OCI-LY1 (cell line): ENCODE data around the gene OLA1.

Experiments used
- EZH2 ChIP-seq: fragments of 200-600 bp; sonication (generic), shearing (Covaris generic); IDR thresholded peaks from 2 replicates; pipeline ENCODE4 v1.8.0; 2017; ENCODE audit warnings: borderline replicate concordance, mixed run types, mild to moderate bottlenecking, antibody characterized with exemption, low read length, moderate library complexity, mixed read lengths
- TF ChIP-seq, protein P1 (sequence below): fragments of 200-600 bp; sonication (generic), shearing (Covaris generic); IDR thresholded peaks from 2 replicates; pipeline ENCODE4 v1.5.1; 2017; ENCODE audit warnings: mild to moderate bottlenecking, antibody characterized with exemption, low read length, moderate library complexity, mixed read lengths

DNA sequence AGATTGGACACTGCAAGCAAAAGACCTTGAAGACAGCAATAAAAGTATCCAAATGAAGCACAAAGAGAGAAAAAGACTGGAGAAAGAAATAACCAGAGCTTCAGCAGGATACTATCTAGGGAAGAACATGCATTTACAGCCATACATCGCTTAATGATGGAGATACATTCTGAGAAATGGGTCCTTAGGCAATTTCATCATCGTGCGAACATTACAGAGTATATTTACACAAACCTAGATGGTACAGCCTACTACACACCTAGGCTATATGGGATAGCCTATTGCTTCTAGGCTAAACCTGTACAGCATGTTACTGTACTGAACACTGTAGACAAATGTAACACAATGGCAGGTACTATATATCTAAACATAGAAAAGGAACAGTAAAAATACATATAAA, 11.9 kb downstream of the OLA1 start:
- TF ChIP-seq, protein P1, sequence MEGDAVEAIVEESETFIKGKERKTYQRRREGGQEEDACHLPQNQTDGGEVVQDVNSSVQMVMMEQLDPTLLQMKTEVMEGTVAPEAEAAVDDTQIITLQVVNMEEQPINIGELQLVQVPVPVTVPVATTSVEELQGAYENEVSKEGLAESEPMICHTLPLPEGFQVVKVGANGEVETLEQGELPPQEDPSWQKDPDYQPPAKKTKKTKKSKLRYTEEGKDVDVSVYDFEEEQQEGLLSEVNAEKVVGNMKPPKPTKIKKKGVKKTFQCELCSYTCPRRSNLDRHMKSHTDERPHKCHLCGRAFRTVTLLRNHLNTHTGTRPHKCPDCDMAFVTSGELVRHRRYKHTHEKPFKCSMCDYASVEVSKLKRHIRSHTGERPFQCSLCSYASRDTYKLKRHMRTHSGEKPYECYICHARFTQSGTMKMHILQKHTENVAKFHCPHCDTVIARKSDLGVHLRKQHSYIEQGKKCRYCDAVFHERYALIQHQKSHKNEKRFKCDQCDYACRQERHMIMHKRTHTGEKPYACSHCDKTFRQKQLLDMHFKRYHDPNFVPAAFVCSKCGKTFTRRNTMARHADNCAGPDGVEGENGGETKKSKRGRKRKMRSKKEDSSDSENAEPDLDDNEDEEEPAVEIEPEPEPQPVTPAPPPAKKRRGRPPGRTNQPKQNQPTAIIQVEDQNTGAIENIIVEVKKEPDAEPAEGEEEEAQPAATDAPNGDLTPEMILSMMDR: no peak
- no peak for TF ChIP-seq EZH2
